PC-9 (cell line): ENCODE results near the gene CCDC174. TPM values are rescaled to one million over a fixed set of nuclear protein-coding genes. Genes with fewer than 3 reads are reported as not detected.

Experiments
- BruUV-seq: library from RNA; stranded (reverse); fragments of 400-500 nt; replicated peaks from 2 replicates; lab custom pipeline; 2021; lab: Mats Ljungman, UMichigan
- CTCF ChIA-PET: fragments of 300-600 bp; sonication (Branson Sonifier 250); formaldehyde crosslinking; loops from one replicate; lab custom pipeline; 2022; ENCODE audit warnings: antibody characterized with exemption; lab: Charles Lee
- POLR2A ChIA-PET: fragments of 300-600 bp; sonication (Branson Sonifier 250); formaldehyde crosslinking; loops from one replicate; lab custom pipeline; 2022; ENCODE audit warnings: antibody characterized with exemption; ENCODE audit not compliant: unreplicated experiment; lab: Charles Lee
- DNase-seq, 2 experiments: peaks; one replicate each; pipeline versions ENCODE4 v3.0.0 to v3.0.0-alpha.2; 2015 to 2022; ENCODE audit warnings: mixed read lengths in 1 of 2
- H2AFZ ChIP-seq: fragments of 200-600 bp; sonication (generic); 2 replicates; pipeline ENCODE4 v1.8.1; 2017; ENCODE audit warnings: antibody characterized with exemption
- H3F3A ChIP-seq: fragments of 200-600 bp; sonication (generic); 2 replicates; pipeline ENCODE4 v1.8.1; 2017; ENCODE audit warnings: antibody characterized with exemption, mild to moderate bottlenecking, low read depth; ENCODE audit not compliant: insufficient read depth
- H3K27ac ChIP-seq: fragments of 200-600 bp; sonication (generic); 2 replicates; pipeline ENCODE4 v1.6.1; 2016; ENCODE audit warnings: mixed run types
- H3K27me3 ChIP-seq: fragments of 200-600 bp; sonication (generic); 2 replicates; pipeline ENCODE4 v1.6.1; 2016; ENCODE audit warnings: low read depth, mixed run types; ENCODE audit not compliant: insufficient read depth
- H3K36me3 ChIP-seq: fragments of 200-600 bp; sonication (generic); 2 replicates; pipeline ENCODE4 v1.6.1; 2016; ENCODE audit warnings: low read depth, mixed run types
- H3K4me1 ChIP-seq: fragments of 200-600 bp; sonication (generic); replicated peaks from 2 replicates; pipeline ENCODE4 v1.6.1; 2016; ENCODE audit warnings: mixed run types; ENCODE audit not compliant: insufficient read depth
- H3K4me2 ChIP-seq: fragments of 200-600 bp; sonication (generic); 2 replicates; pipeline ENCODE4 v1.6.1; 2017; ENCODE audit warnings: mixed run types
- H3K4me3 ChIP-seq: fragments of 200-600 bp; sonication (generic); 2 replicates; pipeline ENCODE4 v1.6.1; 2016; ENCODE audit warnings: mixed run types
- H3K79me2 ChIP-seq: fragments of 200-600 bp; sonication (generic); 2 replicates; pipeline ENCODE4 v1.6.1; 2017; ENCODE audit warnings: low read depth, mixed run types
- H3K9me2 ChIP-seq: fragments of 200-600 bp; sonication (generic); 2 replicates; pipeline ENCODE4 v1.8.1; 2017; ENCODE audit warnings: mild to moderate bottlenecking; ENCODE audit not compliant: insufficient read depth
- H3K9me3 ChIP-seq: fragments of 200-600 bp; sonication (generic); 2 replicates; pipeline ENCODE4 v1.8.1; 2016; ENCODE audit warnings: low read depth; ENCODE audit not compliant: insufficient read depth
- H4K20me1 ChIP-seq: fragments of 200-600 bp; sonication (generic); 2 replicates; pipeline ENCODE4 v1.8.1; 2017; ENCODE audit not compliant: insufficient read depth
- EZH2 ChIP-seq: fragments of 200-600 bp; sonication (generic); IDR thresholded peaks from 2 replicates; pipeline ENCODE4 v1.8.0; 2017; ENCODE audit warnings: antibody characterized with exemption, low read depth
- intact Hi-C: fragments of 100-400 bp; cut with micrococcal nuclease; formaldehyde crosslinking; loops from one replicate; pipeline ENCODE4 v1.10.0; 2022; ENCODE audit not compliant: unreplicated experiment
- total RNA-seq: library from RNA; stranded (reverse); gene quantifications from 2 replicates; pipeline ENCODE4 v1.2.3, GENCODE V29; 2021
- TF ChIP-seq, protein P1 (sequence below): fragments of 200-600 bp; sonication (generic); conservative IDR thresholded peaks from 2 replicates; pipeline ENCODE4 v1.6.1; 2017; ENCODE audit warnings: mixed run types, antibody characterized with exemption, mild to moderate bottlenecking, moderate library complexity

CCDC174 gene
- total RNA-seq, 1 experiment from 2014 or later: 14.7 TPM

DNA sequence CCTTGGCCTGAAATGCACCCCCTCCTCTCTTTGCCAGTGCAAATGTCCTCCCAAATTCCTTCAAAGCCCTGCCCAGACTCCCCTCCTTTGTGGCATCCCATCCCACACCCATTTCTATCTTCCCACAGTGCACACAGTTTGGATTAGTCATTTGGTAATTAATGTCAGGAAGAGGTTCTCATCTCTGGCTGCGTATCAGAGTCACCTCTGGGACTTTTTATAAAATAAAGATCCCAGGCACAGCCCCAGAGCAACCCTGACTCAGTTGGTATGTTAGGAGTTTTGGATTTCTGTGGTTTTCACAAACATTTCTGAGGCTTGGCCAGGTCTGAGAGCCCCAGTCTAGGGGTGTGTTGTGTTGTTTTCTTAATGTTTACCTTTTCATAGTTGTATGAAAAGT, 65.0 kb downstream of the CCDC174 start:
- no peaks in the 10 kb centered on the region for H3K79me2 ChIP-seq
- no peak overlapping the region for H3K27ac ChIP-seq
- no peaks in the 10 kb centered on the region for H3K9me2 ChIP-seq
- H4K20me1 ChIP-seq: no peaks in the 10 kb centered on the region
- DNase-seq: no peak
- TF ChIP-seq, protein P1, sequence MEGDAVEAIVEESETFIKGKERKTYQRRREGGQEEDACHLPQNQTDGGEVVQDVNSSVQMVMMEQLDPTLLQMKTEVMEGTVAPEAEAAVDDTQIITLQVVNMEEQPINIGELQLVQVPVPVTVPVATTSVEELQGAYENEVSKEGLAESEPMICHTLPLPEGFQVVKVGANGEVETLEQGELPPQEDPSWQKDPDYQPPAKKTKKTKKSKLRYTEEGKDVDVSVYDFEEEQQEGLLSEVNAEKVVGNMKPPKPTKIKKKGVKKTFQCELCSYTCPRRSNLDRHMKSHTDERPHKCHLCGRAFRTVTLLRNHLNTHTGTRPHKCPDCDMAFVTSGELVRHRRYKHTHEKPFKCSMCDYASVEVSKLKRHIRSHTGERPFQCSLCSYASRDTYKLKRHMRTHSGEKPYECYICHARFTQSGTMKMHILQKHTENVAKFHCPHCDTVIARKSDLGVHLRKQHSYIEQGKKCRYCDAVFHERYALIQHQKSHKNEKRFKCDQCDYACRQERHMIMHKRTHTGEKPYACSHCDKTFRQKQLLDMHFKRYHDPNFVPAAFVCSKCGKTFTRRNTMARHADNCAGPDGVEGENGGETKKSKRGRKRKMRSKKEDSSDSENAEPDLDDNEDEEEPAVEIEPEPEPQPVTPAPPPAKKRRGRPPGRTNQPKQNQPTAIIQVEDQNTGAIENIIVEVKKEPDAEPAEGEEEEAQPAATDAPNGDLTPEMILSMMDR: no peak
- TF ChIP-seq EZH2: no peak
- CTCF ChIA-PET: no interaction called here
- BruUV-seq: no TSS peak
- no peaks in the 10 kb centered on the region for H3F3A ChIP-seq
- no peak overlapping the region for H3K4me2 ChIP-seq
- no peaks in the 10 kb centered on the region for H3K36me3 ChIP-seq
- peaks cover 27% of the 10 kb centered on the region for H3K27me3 ChIP-seq
- no peak overlapping the region for H2AFZ ChIP-seq
- H3K9me3 ChIP-seq: no peaks in the 10 kb centered on the region
- intact Hi-C loops: no loop called here
- no peak overlapping the region for H3K4me3 ChIP-seq
- no peaks in the 10 kb centered on the region for H3K4me1 ChIP-seq
- POLR2A ChIA-PET: no interaction called here

DNA sequence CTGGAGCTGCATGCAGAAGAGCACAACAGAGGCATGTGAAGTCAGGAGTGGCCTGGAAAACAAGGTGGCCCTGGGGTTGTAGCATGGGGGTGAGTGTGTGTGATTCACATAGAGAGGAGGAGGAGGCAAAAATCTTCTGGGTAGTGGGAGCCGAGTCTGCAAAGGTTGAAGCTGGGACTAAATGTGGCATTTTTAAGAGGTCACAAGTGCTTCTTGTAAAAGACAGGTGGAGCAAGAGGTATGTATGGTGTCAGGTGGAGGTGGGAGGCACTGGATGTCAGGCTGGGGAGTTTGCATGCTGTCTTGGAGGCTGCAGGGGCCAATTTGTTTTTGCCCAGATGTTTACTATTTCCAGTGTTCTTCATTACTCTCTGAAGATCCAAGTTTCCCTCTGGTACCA, 65.7 kb downstream of the CCDC174 start:
- Histone ChIP-seq H3K9me2 (no peaks in the 10 kb centered on the region), H3K27ac (no peak overlapping the region), H3K4me3 (no peak overlapping the region), H2AFZ (no peak overlapping the region), H4K20me1 (no peaks in the 10 kb centered on the region), H3K4me2 (no peak overlapping the region), H3F3A (no peaks in the 10 kb centered on the region), H3K36me3 (no peaks in the 10 kb centered on the region), H3K27me3 (peaks cover 27% of the 10 kb centered on the region), H3K4me1 (no peaks in the 10 kb centered on the region), H3K79me2 (no peaks in the 10 kb centered on the region), H3K9me3 (no peaks in the 10 kb centered on the region)
- no TSS peak for BruUV-seq
- ChIA-PET CTCF (no interaction called here), POLR2A (no interaction called here)
- DNase-seq: no peak
- intact Hi-C loops: no loop called here
- no peak for TF ChIP-seq EZH2
- TF ChIP-seq, protein P1: no peak

DNA sequence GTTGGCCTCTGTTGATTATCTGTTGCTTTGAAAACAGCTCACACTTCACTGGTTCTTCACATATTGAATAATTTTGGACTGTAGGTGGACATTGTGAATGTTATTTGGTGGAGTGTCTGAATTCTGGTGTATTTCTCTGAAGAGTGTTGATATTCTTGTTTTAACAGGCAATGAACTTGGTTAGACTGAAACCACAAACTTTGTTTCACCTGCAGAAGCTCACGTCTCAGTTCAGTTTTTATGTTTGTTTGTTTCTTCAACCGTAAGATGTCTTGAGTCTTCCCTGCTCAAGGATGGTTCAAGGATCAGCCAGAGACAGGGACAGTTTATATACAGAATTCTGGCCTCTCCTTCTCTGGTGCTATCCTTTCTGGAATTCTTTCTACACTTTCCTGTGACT, 67.0 kb downstream of the CCDC174 start:
- H3K79me2 ChIP-seq: no peaks in the 10 kb centered on the region
- no peaks in the 10 kb centered on the region for H3K9me2 ChIP-seq
- no peak overlapping the region for H2AFZ ChIP-seq
- no peak overlapping the region for H3K4me2 ChIP-seq
- H3K27me3 ChIP-seq: peaks cover 27% of the 10 kb centered on the region
- no peaks in the 10 kb centered on the region for H3K36me3 ChIP-seq
- DNase-seq: no peak
- no peaks in the 10 kb centered on the region for H3K9me3 ChIP-seq
- H4K20me1 ChIP-seq: no peaks in the 10 kb centered on the region
- no peaks in the 10 kb centered on the region for H3F3A ChIP-seq
- H3K4me3 ChIP-seq: no peak overlapping the region
- H3K4me1 ChIP-seq: no peaks in the 10 kb centered on the region
- TF ChIP-seq EZH2: no peak
- TF ChIP-seq, protein P1: no peak
- POLR2A ChIA-PET: no interaction called here
- BruUV-seq: no TSS peak
- intact Hi-C loops: no loop called here
- H3K27ac ChIP-seq: no peak overlapping the region
- CTCF ChIA-PET: no interaction called here
